Epidermal melanocyte (primary cell): Measurements from ENCODE around the gene SLC22A23.
A peak's percentile ranks its signal among the peaks of the same experiment; 100 is the strongest.
"Not testable (repeated sequence)": the region's sequence is repeated elsewhere in the genome, so short reads cannot be mapped to it uniquely, and the experiment has no call there.

ENCODE experiments used
- DNase-seq: peaks from one replicate; pipeline ENCODE4 v3.0.0; 2011; ENCODE audit warnings: low spot score; ENCODE audit not compliant: insufficient read length

The SLC22A23 gene

GRCh38 chr6:3251462-3252314 lies 205.2 kb downstream of the SLC22A23 start:
- peak; percentile 98 for DNase-seq

DNA sequence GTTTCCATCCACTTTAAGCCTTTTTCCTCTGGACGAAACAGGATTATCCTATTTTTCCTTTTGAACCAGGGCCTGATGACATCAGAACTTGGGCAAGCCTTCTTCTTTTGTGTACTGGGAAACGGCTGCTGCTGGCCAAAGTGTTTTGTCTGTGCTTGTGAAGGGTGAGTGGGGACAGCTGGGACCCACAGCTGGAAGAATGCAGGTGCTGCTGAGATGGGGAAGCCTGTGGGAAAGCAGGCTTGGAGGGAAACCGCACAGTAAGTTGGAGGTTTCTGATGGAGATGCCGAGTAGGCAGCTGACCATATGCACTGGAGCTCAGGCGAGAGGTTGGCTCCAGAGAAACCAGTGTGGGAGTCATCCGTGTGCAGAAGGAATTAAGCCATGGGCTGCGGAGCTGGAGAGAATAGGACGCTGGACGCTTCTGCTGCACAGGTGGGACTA lies 206.6 kb downstream of the SLC22A23 start:
- DNase-seq: no peak

GRCh38 chr6:3249821-3250220 lies 207.0 kb downstream of the SLC22A23 start:
- no peak for DNase-seq

DNA sequence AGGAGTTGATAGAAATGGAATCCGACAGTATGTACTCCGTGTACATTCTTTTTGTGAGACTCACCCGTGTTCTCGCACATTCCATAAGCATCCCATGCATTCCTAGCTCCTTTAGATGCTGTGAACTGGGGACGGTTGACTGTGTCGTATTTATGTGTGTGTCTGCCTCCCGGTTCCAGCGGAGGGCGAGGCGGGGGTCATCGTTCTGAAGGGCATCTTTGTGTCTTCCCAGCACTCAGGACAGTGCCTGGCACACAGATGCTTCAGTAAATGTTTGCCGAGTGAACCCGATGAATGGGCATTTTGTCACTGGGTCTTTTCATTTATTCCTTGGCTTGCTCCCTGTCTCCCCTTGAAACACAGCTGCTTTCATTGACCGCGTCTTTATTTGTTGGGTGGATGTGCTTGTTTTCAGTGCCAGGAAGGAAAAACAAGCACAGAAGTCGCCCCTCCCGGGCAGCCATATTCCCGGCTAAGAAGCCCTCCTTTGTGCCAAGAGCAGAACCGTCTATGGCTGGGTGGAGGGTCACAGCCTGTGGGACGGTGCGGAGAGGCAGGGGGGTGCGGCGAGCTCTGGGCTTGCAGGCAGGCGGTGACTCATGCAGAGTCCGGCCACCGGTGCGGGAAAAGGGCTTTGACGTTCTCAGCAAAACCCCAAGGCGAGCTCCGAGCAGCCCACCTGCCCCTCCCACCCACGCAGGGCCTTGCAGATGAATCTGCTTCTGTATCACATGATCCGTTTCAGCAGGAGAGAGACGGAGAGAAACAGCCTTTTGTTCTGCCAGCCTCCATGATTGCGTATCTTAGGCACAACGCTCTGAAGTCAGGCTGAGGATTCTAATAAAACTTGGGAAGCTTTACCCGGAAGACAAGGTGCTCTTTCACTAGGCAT lies 209.3 kb downstream of the SLC22A23 start:
- DNase-seq: peak; percentile 76

DNA sequence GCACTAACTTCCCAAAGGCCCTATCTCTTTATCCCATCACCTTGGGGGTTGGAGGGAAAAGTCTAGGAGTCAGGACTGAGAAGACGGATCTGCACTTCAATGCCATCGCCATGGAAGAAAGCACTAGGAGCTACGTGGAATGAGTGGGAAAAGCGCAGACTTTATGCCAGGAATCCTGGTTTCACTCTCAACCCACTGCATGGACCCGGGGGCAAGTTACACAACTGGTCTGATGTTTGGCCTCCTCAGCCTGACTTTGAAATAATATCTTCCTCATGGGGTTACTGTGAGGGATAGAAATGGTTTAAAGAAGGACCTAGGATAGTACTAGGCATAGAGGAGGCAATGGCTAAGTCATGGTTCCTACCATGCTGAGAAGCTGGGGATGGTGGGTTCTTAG lies 211.6 kb downstream of the SLC22A23 start:
- no peak for DNase-seq

DNA sequence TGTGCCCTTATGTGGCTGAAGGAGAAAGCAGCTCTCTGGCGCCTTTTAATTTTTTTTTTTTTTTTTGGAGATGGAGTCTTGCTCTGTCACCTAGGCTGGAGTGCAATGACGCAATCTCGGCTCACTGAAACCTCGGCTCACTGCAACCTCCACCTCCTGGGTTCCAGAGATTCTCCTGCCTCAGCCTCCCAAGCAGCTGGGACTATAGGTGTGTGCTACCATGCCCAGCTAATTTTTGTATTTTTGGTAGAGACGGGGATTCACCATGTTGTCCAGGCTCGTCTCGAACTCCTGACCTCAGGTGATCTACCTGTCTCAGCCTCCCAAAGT lies 212.1 kb downstream of the SLC22A23 start:
- DNase-seq: not testable (repeated sequence)

DNA sequence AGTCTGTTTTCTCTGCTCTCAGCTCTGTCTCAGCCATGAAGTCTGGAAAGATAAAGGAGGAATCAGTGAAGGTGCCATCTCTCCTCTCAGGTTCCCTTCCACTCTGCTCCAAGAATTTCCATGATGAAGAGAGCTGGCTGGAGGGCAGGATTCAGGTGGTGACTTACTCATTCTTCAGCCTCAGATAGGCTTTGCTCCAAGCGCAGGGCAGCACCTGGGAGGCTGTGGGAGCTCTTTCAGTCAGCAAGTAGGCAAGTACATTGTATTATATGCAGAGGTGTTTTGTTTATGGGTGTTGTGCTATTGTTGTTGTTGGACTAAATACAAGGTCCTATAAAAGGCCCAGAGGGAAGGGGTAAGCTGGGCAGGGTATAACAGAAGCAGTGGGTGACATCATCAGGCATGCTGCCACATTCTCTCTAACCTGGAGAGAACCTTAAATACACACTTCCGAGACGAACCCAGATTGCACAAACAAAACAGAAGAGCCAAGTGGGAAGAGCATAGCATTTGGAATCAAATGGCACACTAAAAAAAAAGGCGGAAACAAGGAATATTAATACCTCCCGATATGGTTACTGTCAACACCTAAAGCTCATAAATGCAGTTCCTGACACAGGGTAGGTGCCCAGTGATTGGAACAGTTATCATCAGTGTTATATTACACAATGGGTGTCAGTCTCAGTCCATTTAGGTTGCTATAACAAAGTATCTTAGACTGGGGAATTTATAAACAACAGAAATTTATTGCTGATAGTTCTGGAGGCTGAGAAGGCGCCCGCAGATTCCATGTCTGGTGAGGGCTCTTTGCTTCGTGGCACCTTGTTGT lies 212.6 kb downstream of the SLC22A23 start:
- no peak for DNase-seq

DNA sequence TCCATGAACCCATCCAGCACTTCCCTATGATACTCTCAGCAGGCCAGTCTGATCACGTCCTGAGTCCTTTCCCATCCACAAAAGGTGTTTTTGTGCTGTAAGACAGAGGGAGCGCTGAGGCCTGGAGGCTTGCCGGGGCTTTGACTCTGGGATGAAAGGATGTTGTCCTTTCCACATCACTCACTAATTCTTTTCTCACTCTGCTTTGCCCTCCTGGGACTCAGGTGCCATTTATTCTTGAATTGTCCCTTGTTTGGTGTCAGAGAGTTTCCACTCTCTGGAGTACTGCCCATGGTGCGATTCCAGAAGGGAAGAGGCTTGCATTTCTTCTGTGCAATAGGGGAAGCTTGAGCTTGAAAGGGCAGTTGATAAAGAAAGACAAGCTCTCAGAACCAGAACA lies 214.1 kb downstream of the SLC22A23 start:
- no peak for DNase-seq

- not testable (repeated sequence) for DNase-seq
Observed at GRCh38 chr6:3241745-3242144, 215.1 kb downstream of the SLC22A23 start.

DNA sequence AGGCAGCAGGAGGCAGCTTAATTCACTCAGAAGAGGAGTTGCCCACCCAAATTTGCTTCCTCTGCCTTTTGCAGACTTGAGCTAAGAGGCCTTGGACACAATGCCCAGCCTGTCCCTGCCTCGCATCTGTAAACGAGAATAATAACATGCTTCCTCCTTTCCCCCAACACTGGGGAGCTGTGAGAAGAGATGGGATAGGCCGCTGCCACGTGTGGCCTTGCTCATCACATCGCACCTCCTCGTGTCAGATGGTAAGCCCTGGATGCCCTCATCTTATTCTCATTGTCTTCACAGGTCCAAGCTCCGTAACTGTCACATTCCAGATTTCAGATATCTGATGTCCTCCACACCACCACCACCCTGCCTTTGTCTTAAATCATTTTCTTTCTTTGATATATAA lies 216.3 kb downstream of the SLC22A23 start:
- no peak for DNase-seq

GRCh38 chr6:3239110-3239830 lies 217.6 kb downstream of the SLC22A23 start:
- DNase-seq: no peak

- no peak for DNase-seq
Observed at GRCh38 chr6:3237761-3238662, 218.8 kb downstream of the SLC22A23 start.

DNA sequence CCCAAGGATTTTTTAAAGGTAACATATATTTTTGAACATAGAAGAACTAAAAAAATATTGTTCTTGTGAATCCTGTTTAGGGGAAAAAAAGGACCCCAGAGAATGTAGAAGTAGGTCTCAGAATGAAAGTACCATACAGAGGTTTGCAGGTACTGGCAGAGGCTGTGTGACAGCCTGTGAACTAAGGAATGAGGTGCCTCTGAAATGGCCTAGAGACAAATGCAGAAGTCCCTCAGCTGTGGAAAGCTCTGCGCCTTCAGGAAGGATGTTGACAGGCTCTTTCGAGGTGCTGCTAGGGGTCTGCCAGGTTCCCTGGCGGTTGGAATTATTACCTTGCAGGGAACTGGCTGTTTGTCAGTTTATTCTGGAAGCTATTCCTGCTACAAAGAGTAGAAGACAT lies 220.8 kb downstream of the SLC22A23 start:
- no peak for DNase-seq

DNA sequence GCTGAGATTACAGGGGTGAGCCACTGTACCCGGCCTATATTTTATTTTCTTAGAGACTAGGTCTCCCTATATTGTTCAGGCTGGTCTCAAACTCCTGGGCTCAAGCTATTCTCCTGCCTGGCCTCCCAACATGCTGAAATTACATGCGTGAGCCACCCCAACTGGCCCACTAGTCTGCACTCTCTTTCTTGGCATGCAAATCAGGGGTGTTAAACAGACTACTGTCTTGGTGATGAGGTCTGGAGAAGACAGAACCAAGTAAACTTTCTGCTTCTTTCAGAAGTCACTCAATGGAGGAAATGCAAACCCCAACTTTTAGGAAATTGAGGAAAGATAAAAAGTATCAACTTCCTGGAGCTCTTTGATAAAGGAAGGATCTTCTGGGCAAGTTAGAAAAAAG lies 221.4 kb downstream of the SLC22A23 start:
- DNase-seq: no peak

DNA sequence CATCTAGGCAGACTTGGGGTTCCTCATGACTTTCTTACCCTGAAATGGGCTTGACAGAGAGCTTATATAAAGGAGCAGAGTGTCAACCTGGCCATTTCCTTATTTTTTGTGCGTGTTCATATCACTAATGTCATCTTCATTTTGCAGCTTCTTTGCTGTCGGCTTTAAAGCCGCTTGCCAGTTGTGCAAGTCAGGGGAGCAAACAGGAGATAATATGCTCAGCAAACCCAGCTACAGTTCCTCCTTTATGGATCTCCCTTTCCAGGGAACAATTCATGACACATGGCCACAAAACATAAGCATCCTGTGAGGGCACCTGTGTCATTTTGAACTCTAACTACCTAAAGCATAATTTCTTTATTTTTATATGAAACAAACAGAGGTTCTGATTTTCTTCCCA lies 222.9 kb downstream of the SLC22A23 start:
- no peak for DNase-seq

GRCh38 chr6:3233321-3233720 lies 223.5 kb downstream of the SLC22A23 start:
- DNase-seq: no peak

DNA sequence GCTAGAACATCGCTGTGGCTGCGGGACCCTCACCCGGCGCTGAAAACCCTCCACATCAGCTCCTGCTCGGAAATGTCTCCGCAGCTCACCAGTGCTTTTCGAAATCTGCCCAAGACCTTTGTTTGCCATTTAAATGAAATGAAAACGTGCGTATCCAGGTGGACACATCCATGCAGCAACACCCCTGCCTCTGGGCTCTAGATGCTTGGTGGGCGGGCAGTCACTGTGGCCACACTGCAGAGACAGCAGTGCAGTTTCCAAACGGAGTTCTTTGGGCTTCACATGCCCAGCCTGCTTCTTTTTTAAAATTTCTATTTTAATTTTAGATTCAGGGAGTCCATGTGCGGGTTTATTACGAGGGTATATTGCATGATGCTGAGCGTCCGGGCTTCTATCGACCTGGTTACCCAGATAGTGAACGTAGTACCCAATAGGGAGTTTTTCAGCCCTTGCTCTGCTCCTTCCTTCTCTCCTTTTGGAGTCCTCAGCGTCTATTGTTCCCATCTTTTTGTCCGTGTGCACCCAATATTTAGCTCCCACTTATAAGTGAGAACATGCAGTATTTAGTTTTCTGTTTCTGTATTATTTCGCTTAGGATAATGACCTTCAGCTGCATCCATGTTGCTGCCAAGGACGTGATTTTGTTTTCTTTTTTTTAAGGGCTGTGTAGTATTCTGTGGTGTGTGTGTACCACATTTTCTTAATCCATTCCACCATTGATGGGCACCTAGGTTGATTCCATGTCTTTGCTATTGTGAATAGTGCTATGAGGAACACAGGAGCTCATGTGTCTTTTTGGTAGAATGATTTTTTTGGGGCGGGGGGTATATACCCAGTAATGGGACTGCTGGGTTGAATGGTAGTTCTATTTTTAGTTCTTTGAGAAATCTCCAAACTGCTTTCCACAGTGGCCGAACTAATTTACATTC lies 224.6 kb downstream of the SLC22A23 start:
- DNase-seq: no peak

DNA sequence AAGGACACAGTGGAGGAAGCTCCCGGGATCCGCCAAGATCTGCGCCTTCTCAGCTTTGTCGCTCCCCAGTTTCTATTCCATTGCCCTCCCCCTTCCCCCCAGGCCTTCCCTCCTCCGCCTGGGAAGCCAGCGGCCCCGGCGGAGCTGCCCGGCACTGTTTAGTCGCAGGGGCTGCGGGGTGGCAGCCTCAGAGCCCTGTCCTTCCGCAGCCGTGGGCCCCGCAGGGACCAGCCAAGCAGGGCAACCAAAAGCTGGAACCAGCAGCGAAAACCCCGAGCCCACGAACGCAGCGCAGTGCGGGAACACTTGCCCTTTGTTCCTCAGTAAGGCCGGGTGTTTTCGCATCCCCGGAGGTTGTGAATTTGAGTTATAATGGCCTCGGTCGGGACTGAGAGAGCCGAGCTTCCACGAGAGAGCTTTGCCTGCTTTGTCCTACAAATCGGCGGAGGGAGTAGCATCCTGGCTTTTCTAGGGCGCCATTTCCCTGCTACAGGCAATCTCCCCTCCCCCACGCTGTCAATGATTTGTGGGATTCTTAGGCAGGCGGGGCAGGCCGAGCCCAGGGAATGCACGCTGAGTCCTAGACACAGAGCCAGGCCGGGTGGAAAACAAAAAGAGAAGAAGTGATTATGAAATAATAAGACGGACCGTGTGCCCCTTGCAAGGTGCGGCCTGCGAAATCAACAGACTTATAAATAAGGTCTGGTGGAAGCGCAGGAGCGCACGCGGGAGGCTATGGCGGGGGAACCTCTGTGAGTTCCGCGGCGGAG lies 225.4 kb downstream of the SLC22A23 start:
- DNase-seq: peak; percentile 76
